ENCODE measurements around the gene LRMDA.

- no peak for TF ChIP-seq POLR2AphosphoS5 (IDR thresholded peaks at IDR 0.05)
- TF ChIP-seq POLR2A (IDR thresholded peaks at IDR 0.05) = no peak
Observed at GRCh38 chr10:75916906-75917305, 485.5 kb downstream of the LRMDA start.
